ENCODE data around the gene COL1A2.
A peak's percentile ranks its signal among the peaks of the same experiment; 100 is the strongest.

The COL1A2 gene

GRCh38 chr7:94386416-94386815 is 8.3 kb upstream of the COL1A2 start:
- FAIRE-seq (no peak), DNase-seq (ENCODE audit: insufficient read length) (no peak)
- no peak for TF ChIP-seq TAF1 (IDR thresholded peaks at IDR 0.05; ENCODE audit: borderline replicate concordance, low read depth, low read length)
- TF ChIP-seq POLR2A (IDR thresholded peaks at IDR 0.05; ENCODE audit: low read depth, low read length) = no peak
- no peak for TF ChIP-seq POLR2AphosphoS5 (IDR thresholded peaks at IDR 0.05; ENCODE audit: low read depth, low read length)

GRCh38 chr7:94388540-94388939 is 6.2 kb upstream of the COL1A2 start:
- TF ChIP-seq POLR2AphosphoS5 (IDR thresholded peaks at IDR 0.05; ENCODE audit: low read depth, low read length) = no peak
- TF ChIP-seq TAF1 (IDR thresholded peaks at IDR 0.05; ENCODE audit: borderline replicate concordance, low read depth, low read length) = no peak
- TF ChIP-seq POLR2A (IDR thresholded peaks at IDR 0.05; ENCODE audit: low read depth, low read length) = no peak
- FAIRE-seq (no peak), DNase-seq (ENCODE audit: insufficient read length) (no peak)

GRCh38 chr7:94389381-94389780 is 5.3 kb upstream of the COL1A2 start:
- FAIRE-seq (no peak), DNase-seq (ENCODE audit: insufficient read length) (no peak)
- TF ChIP-seq POLR2AphosphoS5 (IDR thresholded peaks at IDR 0.05; ENCODE audit: low read depth, low read length) = no peak
- TF ChIP-seq TAF1 (IDR thresholded peaks at IDR 0.05; ENCODE audit: borderline replicate concordance, low read depth, low read length) = no peak
- TF ChIP-seq POLR2A (IDR thresholded peaks at IDR 0.05; ENCODE audit: low read depth, low read length) = no peak

GRCh38 chr7:94391726-94392392 is 2.8 kb upstream of the COL1A2 start:
- TF ChIP-seq POLR2A (IDR thresholded peaks at IDR 0.05; ENCODE audit: low read depth, low read length) (no peak), TAF1 (IDR thresholded peaks at IDR 0.05; ENCODE audit: borderline replicate concordance, low read depth, low read length) (no peak), POLR2AphosphoS5 (IDR thresholded peaks at IDR 0.05; ENCODE audit: low read depth, low read length) (no peak)
- DNase-seq (ENCODE audit: insufficient read length) (no peak), FAIRE-seq (no peak)

GRCh38 chr7:94392393-94392786 is 2.3 kb upstream of the COL1A2 start:
- no peak for FAIRE-seq
- DNase-seq (ENCODE audit: insufficient read length) = no peak
- no peak for TF ChIP-seq POLR2A (IDR thresholded peaks at IDR 0.05; ENCODE audit: low read depth, low read length)
- TF ChIP-seq POLR2AphosphoS5 (IDR thresholded peaks at IDR 0.05; ENCODE audit: low read depth, low read length) = no peak
- TF ChIP-seq TAF1 (IDR thresholded peaks at IDR 0.05; ENCODE audit: borderline replicate concordance, low read depth, low read length) = no peak

GRCh38 chr7:94393246-94394108 is 1.2 kb upstream of the COL1A2 start:
- FAIRE-seq = no peak
- no peak for TF ChIP-seq TAF1 (IDR thresholded peaks at IDR 0.05; ENCODE audit: borderline replicate concordance, low read depth, low read length)
- TF ChIP-seq POLR2AphosphoS5 (IDR thresholded peaks at IDR 0.05; ENCODE audit: low read depth, low read length) = no peak
- TF ChIP-seq POLR2A (IDR thresholded peaks at IDR 0.05; ENCODE audit: low read depth, low read length) = no peak
- no peak for DNase-seq (ENCODE audit: insufficient read length)

GRCh38 chr7:94394109-94394436 is 622 bp upstream of the COL1A2 start:
- no peak for TF ChIP-seq TAF1 (IDR thresholded peaks at IDR 0.05; ENCODE audit: borderline replicate concordance, low read depth, low read length)
- no peak for TF ChIP-seq POLR2A (IDR thresholded peaks at IDR 0.05; ENCODE audit: low read depth, low read length)
- TF ChIP-seq POLR2AphosphoS5 (IDR thresholded peaks at IDR 0.05; ENCODE audit: low read depth, low read length) = no peak
- DNase-seq (ENCODE audit: insufficient read length) (no peak), FAIRE-seq (no peak)

- DNase-seq (ENCODE audit: insufficient read length) = peak; percentile 37
- FAIRE-seq = peak; percentile 89
- no peak for TF ChIP-seq POLR2A (IDR thresholded peaks at IDR 0.05; ENCODE audit: low read depth, low read length)
- TF ChIP-seq POLR2AphosphoS5 (IDR thresholded peaks at IDR 0.05; ENCODE audit: low read depth, low read length) = no peak
- no peak for TF ChIP-seq TAF1 (IDR thresholded peaks at IDR 0.05; ENCODE audit: borderline replicate concordance, low read depth, low read length)
These were observed 694 bp downstream of the COL1A2 start for GRCh38 chr7:94395141-94396036.

- TF ChIP-seq TAF1 (IDR thresholded peaks at IDR 0.05; ENCODE audit: borderline replicate concordance, low read depth, low read length) = no peak
- TF ChIP-seq POLR2AphosphoS5 (IDR thresholded peaks at IDR 0.05; ENCODE audit: low read depth, low read length) = no peak
- TF ChIP-seq POLR2A (IDR thresholded peaks at IDR 0.05; ENCODE audit: low read depth, low read length) = no peak
- DNase-seq (ENCODE audit: insufficient read length) = no peak
- no peak for FAIRE-seq
These were observed 1.3 kb downstream of the COL1A2 start for GRCh38 chr7:94396037-94396431.

GRCh38 chr7:94396596-94396995 is 1.9 kb downstream of the COL1A2 start:
- DNase-seq (ENCODE audit: insufficient read length) (no peak), FAIRE-seq (no peak)
- no peak for TF ChIP-seq POLR2AphosphoS5 (IDR thresholded peaks at IDR 0.05; ENCODE audit: low read depth, low read length)
- no peak for TF ChIP-seq TAF1 (IDR thresholded peaks at IDR 0.05; ENCODE audit: borderline replicate concordance, low read depth, low read length)
- TF ChIP-seq POLR2A (IDR thresholded peaks at IDR 0.05; ENCODE audit: low read depth, low read length) = no peak

- FAIRE-seq = no peak
These were observed 3.0 kb downstream of the COL1A2 start for GRCh38 chr7:94397722-94398121.

More at GRCh38 chr7:94397722-94398121, 3.0 kb downstream of the COL1A2 start:
- no peak for DNase-seq (ENCODE audit: insufficient read length)
- no peak for TF ChIP-seq TAF1 (IDR thresholded peaks at IDR 0.05; ENCODE audit: borderline replicate concordance, low read depth, low read length)
- TF ChIP-seq POLR2AphosphoS5 (IDR thresholded peaks at IDR 0.05; ENCODE audit: low read depth, low read length) = no peak
- no peak for TF ChIP-seq POLR2A (IDR thresholded peaks at IDR 0.05; ENCODE audit: low read depth, low read length)
